Measurements from ENCODE around the gene ADRA2C.

The ADRA2C gene

GRCh38 chr4:3760346-3760745 lies 5.8 kb upstream of the ADRA2C start:
- Histone ChIP-seq H3K9me3 (ENCODE audit: insufficient read depth, low read length, severe bottlenecking) (no peaks in the 10 kb centered on the region), H3K27me3 (ENCODE audit: insufficient read depth, low read length, poor library complexity) (no peaks in the 10 kb centered on the region), H3K4me2 (ENCODE audit: insufficient read depth, low read length) (no peak overlapping the region), H2AFZ (ENCODE audit: low read depth, low read length) (no peak overlapping the region), H3K4me3 (ENCODE audit: low read depth in 1 of 2, low read length in 2 of 2) (no peak overlapping the region), H3K36me3 (ENCODE audit: insufficient read depth, low read length) (no peaks in the 10 kb centered on the region), H3K9ac (ENCODE audit: low read depth, low read length) (no peak overlapping the region), H3K27ac (ENCODE audit: low read length) (no peak overlapping the region), H4K20me1 (ENCODE audit: insufficient read depth, low read length) (no peaks in the 10 kb centered on the region; the same call in 1 of the 2 replicates), H3K4me1 (ENCODE audit: insufficient read depth, low read length) (no peaks in the 10 kb centered on the region), H3K79me2 (ENCODE audit: insufficient read depth, low read length) (no peaks in the 10 kb centered on the region)
- TF ChIP-seq CTCF (IDR thresholded peaks at IDR 0.05; ENCODE audit: borderline replicate concordance, extremely low read depth, low read length, poor library complexity, severe bottlenecking) = no peak
- TF ChIP-seq EZH2 (IDR thresholded peaks at IDR 0.05; ENCODE audit: borderline replicate concordance, low read depth, low read length, severe bottlenecking) = no peak
- ATAC-seq (ENCODE audit: insufficient read depth, low read depth) = no peak
- DNase-seq = no peak

- H3K27me3 ChIP-seq (ENCODE audit: insufficient read depth, low read length, poor library complexity) = no peaks in the 10 kb centered on the region
- no peaks in the 10 kb centered on the region; the same call in 1 of the 2 replicates for H4K20me1 ChIP-seq (ENCODE audit: insufficient read depth, low read length)
- H3K79me2 ChIP-seq (ENCODE audit: insufficient read depth, low read length) = no peaks in the 10 kb centered on the region
- no peak overlapping the region for H3K4me3 ChIP-seq (ENCODE audit: low read depth in 1 of 2, low read length in 2 of 2)
- no peaks in the 10 kb centered on the region for H3K4me1 ChIP-seq (ENCODE audit: insufficient read depth, low read length)
- DNase-seq = no peak
- TF ChIP-seq CTCF (IDR thresholded peaks at IDR 0.05; ENCODE audit: borderline replicate concordance, extremely low read depth, low read length, poor library complexity, severe bottlenecking) = no peak
- TF ChIP-seq EZH2 (IDR thresholded peaks at IDR 0.05; ENCODE audit: borderline replicate concordance, low read depth, low read length, severe bottlenecking) = no peak
- H2AFZ ChIP-seq (ENCODE audit: low read depth, low read length) = no peak overlapping the region
- ATAC-seq (ENCODE audit: insufficient read depth, low read depth) = no peak
- H3K9ac ChIP-seq (ENCODE audit: low read depth, low read length) = no peak overlapping the region
- no peak overlapping the region for H3K4me2 ChIP-seq (ENCODE audit: insufficient read depth, low read length)
- no peaks in the 10 kb centered on the region for H3K36me3 ChIP-seq (ENCODE audit: insufficient read depth, low read length)
- no peak overlapping the region for H3K27ac ChIP-seq (ENCODE audit: low read length)
- no peaks in the 10 kb centered on the region for H3K9me3 ChIP-seq (ENCODE audit: insufficient read depth, low read length, severe bottlenecking)
Measured at GRCh38 chr4:3760841-3761240, 5.3 kb upstream of the ADRA2C start.

DNA sequence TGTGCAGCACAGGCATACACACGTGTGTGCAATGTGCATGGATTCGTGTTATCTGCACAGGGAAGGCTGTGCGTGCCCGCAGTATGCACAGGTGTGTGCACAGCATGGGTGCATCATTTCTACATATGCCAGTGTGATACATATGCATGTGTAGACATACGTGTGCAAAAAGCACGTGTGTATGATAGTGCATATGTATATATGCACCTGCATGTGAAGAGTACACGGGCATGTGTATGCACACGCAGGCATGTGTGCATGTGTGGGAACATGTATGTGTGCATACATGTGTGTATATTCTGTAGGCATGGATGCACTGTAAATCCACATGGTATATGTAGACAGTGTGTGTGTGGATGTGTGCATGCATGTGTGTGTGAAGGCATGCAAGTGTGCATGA lies 3.9 kb upstream of the ADRA2C start:
- DNase-seq (no peak), ATAC-seq (ENCODE audit: insufficient read depth, low read depth) (no peak)
- no peak overlapping the region for H3K4me3 ChIP-seq (ENCODE audit: low read depth in 1 of 2, low read length in 2 of 2)
- H3K79me2 ChIP-seq (ENCODE audit: insufficient read depth, low read length) = no peaks in the 10 kb centered on the region
- H4K20me1 ChIP-seq (ENCODE audit: insufficient read depth, low read length) = no peaks in the 10 kb centered on the region
- no peaks in the 10 kb centered on the region for H3K4me1 ChIP-seq (ENCODE audit: insufficient read depth, low read length)
- no peak overlapping the region for H3K4me2 ChIP-seq (ENCODE audit: insufficient read depth, low read length)
- no peak overlapping the region for H3K9ac ChIP-seq (ENCODE audit: low read depth, low read length)
- H3K36me3 ChIP-seq (ENCODE audit: insufficient read depth, low read length) = no peaks in the 10 kb centered on the region
- no peak overlapping the region for H2AFZ ChIP-seq (ENCODE audit: low read depth, low read length)
- peaks cover 3% of the 10 kb centered on the region for H3K9me3 ChIP-seq (ENCODE audit: insufficient read depth, low read length, severe bottlenecking)
- no peak overlapping the region for H3K27ac ChIP-seq (ENCODE audit: low read length)
- no peaks in the 10 kb centered on the region for H3K27me3 ChIP-seq (ENCODE audit: insufficient read depth, low read length, poor library complexity)
- TF ChIP-seq CTCF (IDR thresholded peaks at IDR 0.05; ENCODE audit: borderline replicate concordance, extremely low read depth, low read length, poor library complexity, severe bottlenecking) = no peak
- TF ChIP-seq EZH2 (IDR thresholded peaks at IDR 0.05; ENCODE audit: borderline replicate concordance, low read depth, low read length, severe bottlenecking) = no peak
